Measurements from ENCODE around the gene COL19A1.

COL19A1 gene

DNA sequence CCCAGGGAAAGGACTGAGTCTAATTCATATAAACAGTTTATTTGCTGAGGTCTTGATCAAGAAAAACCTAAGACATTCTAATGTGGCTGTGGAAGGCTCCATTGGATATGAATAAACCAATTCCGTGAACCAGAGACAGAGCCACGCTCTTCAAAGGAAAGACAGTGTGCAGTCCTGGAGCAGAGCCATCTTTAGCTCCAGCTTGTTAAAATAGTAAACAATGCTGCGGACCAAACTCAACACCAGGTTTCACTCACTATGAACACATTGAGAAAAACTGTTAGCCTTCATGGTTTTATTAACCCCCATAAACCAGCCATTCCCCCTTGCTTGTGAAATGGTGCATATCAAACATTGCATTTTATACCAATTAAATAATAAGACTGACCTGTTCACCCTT is 374.7 kb downstream of the COL19A1 start:
- no peak for DNase-seq

DNA sequence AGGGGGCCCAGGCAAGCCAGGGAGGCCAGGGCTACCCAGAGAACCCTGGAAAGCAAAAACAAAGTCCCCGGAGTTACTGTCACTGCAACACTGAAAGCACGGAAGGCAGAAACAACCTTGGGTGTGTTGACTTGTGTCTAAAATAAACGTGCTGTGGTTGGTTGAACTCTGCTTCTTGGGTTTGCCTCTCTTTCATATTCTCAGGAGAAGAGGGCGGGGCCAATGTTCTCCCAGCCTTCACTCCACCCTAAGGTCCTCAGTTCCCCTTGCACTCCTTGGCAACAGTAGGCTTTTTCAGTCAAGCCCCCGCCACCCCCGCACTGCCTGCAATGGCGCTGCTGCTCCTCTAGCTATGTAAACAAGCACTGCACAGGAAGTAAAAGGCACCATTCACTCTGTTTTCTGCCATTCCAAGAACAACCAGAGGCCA is 375.6 kb downstream of the COL19A1 start:
- no peak for DNase-seq

GRCh38 chr6:70246118-70246517 is 379.8 kb downstream of the COL19A1 start:
- DNase-seq, result no peak

- no peak for DNase-seq
Observed at GRCh38 chr6:70252604-70253003, 386.2 kb downstream of the COL19A1 start.

DNA sequence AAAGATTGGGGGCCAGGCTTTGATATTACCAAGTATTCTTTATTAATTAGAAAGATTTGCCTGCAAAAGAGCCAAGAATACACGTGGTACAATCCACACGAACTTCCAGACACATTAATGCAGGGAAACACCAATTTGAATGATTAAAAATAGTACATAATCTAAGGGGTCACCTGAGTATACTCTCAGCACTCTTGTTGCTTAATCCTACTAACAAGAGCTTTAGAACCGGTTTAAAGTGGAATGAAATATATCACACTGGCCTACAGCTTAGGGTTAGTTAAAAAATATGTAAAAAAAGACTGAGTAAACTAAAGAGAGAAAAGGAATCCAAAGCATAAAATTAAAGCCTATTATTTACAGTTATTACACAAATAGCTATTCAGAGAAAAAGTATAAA is 387.6 kb downstream of the COL19A1 start:
- DNase-seq, result no peak

GRCh38 chr6:70254784-70255183 is 388.4 kb downstream of the COL19A1 start:
- DNase-seq, result no peak

- DNase-seq, result no peak
Observed at GRCh38 chr6:70257768-70258273, 391.5 kb downstream of the COL19A1 start.

DNA sequence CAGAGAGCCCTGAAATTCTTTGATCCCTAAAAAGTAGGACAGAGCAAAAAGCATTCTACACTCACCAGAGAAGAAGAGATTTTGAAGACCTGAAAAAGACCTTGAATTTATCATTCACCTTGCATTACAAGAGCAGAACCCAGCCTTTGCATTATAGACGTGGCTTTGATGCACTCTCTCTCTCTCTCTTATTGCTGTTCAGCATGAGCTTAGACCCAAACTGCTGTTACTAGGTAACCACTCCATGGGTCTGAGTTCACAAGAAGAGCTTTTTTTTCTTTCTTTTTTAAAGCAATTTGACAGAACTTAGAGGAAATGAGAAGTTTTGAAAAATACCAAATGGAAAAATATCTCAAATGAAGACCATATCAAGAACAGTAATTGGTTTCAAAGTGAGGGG is 392.1 kb downstream of the COL19A1 start:
- DNase-seq, result no peak

All from NCI-H146 (cell line).